Activated T-helper 1 cell treated with anti-CD3 and anti-CD28 coated beads, Interleukin-12 subunit alpha, Interleukin-12 subunit beta, Interleukin-2, Interleukin-4 antibody, amounts not matched to agents 30 ng/mL and 10 ng/mL and 1 ng/mL, durations not matched to agents 14 hours and 24 hours and 36 hours (primary cell): Measurements from ENCODE around the gene UCHL1. TPM values are rescaled to one million over a fixed set of nuclear protein-coding genes. Genes with fewer than 3 reads are reported as not detected.

Source experiments
- DNase-seq: peaks from one replicate; pipeline ENCODE4 v3.0.0; 2021; ENCODE audit warnings: low spot score
- H3K27ac Mint-ChIP-seq: one replicate; pipeline ENCODE4 v1.8.0; 2021; ENCODE audit warnings: mild to moderate bottlenecking, mixed read lengths
- H3K27me3 Mint-ChIP-seq: one replicate; pipeline ENCODE4 v1.8.0; 2022; ENCODE audit warnings: mild to moderate bottlenecking, moderate library complexity, mixed read lengths; ENCODE audit not compliant: insufficient read depth
- H3K36me3 Mint-ChIP-seq: one replicate; pipeline ENCODE4 v1.8.0; 2021; ENCODE audit warnings: low read depth, mixed read lengths
- H3K4me1 Mint-ChIP-seq: one replicate; pipeline ENCODE4 v1.8.0; 2021; ENCODE audit warnings: low read depth, mixed read lengths
- H3K4me3 Mint-ChIP-seq: one replicate; pipeline ENCODE4 v1.8.0; 2021; ENCODE audit warnings: mild to moderate bottlenecking, moderate library complexity, mixed read lengths
- H3K9me3 Mint-ChIP-seq: one replicate; pipeline ENCODE4 v1.8.0; 2021; ENCODE audit warnings: mixed read lengths
- intact Hi-C: fragments of 100-400 bp; cut with micrococcal nuclease; formaldehyde crosslinking; loops from one replicate; pipeline ENCODE4 v1.15.1; 2024
- total RNA-seq: library from RNA; stranded (reverse); gene quantifications from 2 replicates; pipeline ENCODE4 v1.2.3, GENCODE V29; 2022

UCHL1 gene
- total RNA-seq, 1 donor from 2014 or later, result 0.23 TPM

DNA sequence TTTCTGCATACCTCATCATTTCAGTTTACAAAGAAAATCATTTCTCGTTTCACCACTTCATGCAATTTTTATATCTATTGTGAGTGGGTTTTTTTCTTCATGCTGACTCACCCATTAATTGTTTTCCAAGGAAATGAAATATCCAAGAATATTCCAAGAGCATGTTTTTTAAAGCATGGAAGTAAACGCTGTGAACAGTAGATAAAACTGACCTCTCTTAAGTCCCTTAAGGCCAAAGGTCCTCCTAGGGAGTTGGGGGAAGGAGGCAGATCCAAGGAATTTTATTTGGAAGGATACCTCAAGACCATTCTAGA, 39.8 kb upstream of the UCHL1 start:
- Mint-ChIP-seq H3K36me3 (no peaks in the 10 kb centered on the region), H3K4me1 (peaks cover 27% of the 10 kb centered on the region), H3K9me3 (no peaks in the 10 kb centered on the region), H3K27ac (peak overlapping the region; percentile 56), H3K27me3 (peaks cover 38% of the 10 kb centered on the region), H3K4me3 (peak overlapping the region; percentile 74)
- intact Hi-C loops, result no loop called here
- no peak for DNase-seq

DNA sequence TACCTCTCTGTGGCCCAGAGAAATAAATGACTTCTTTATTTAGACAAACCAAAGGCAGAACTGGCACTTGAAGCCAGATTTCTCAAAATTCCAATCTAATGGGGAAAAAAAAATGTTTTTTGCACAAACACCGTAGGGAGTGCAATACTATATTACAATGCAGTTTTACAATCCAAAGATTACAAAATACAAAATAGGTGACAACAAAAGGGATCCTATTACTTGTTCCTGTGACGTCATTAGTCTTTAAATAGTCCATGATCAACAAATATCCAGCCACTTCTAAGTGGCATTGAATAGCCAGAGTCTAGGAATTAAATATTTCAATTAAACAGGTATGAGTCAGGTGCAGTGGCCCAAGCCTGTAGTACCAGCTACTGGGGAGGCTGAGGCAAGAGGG, 39.4 kb upstream of the UCHL1 start:
- DNase-seq, result no peak
- Mint-ChIP-seq H3K27me3 (peaks cover 34% of the 10 kb centered on the region), H3K4me1 (peaks cover 27% of the 10 kb centered on the region), H3K36me3 (no peaks in the 10 kb centered on the region), H3K4me3 (peak overlapping the region; percentile 74), H3K9me3 (no peaks in the 10 kb centered on the region), H3K27ac (no peak overlapping the region)
- intact Hi-C loops, result no loop called here

- Mint-ChIP-seq H3K36me3 (no peaks in the 10 kb centered on the region), H3K9me3 (no peaks in the 10 kb centered on the region), H3K27ac (no peak overlapping the region), H3K4me3 (no peak overlapping the region), H3K27me3 (peaks cover 31% of the 10 kb centered on the region), H3K4me1 (peaks cover 14% of the 10 kb centered on the region)
- intact Hi-C loops, result no loop called here
- DNase-seq, result no peak
Observed at GRCh38 chr4:41218703-41219102, 38.0 kb upstream of the UCHL1 start.

DNA sequence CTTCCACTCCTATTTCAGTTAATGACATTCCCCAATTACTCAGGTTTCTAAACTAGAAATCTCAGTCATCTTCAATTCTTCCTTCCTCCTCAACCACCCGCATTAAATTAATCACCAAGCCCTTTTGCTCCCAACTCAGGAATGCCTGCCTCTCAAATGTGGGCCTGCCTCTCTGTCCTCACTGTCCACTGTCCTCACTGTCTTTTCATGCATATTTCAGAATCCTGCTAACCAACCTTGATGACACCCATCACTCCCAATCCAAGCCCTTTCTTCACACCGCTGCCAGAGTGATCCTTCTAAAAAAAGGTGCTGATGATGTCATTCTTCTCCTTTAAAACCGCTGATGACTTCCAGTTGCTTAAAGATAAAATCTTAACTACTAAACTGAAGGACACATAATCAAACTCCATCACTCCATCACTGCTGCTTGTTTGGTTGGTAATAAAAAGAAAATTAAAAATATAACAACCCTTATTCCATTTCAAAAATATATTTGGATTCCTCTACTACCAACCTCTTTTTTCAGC, 37.2 kb upstream of the UCHL1 start:
- intact Hi-C loops, result no loop called here

DNA sequence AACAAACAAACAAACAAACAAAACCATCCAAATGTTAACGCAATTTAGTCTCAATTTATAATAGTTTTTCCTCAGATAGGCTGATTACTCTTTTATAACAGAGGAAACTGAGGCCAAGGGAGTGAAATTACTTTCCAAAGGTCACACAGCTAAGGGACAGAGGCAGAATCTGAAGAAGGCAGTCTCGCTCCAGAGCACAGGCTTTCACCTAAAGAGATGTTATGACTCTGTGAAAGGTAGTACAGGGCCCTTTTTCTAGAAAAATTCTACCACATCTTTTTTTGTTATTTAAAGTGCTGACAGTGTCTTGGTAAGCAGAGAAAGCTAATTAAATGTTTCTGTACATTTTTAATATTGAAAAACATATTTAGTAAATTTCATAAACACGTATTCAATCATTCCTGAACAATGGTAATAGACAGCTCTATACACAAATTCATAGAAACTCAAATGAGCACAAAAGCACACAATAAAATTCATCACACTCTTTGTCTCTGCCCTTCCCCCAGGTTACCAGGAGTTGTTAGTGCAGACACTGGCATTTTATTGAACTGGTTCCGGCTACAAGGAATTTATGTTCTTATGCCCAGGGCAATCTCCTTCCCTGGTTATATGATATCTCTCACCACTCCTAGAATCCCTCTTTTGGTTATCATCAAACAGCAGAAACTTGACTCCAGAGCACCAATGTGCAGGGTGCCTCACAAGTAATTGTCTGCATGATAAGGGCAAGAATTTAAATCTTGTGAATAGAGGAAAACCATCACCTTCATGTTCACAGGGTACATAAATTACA, 34.7 kb upstream of the UCHL1 start:
- no peak overlapping the region for H3K27ac Mint-ChIP-seq
- no peak overlapping the region for H3K4me3 Mint-ChIP-seq
- no peaks in the 10 kb centered on the region for H3K9me3 Mint-ChIP-seq
- DNase-seq, result no peak
- H3K4me1 Mint-ChIP-seq, result peaks cover under 1% of the 10 kb centered on the region
- peaks cover 18% of the 10 kb centered on the region for H3K27me3 Mint-ChIP-seq
- intact Hi-C loops, result no loop called here
- H3K36me3 Mint-ChIP-seq, result no peaks in the 10 kb centered on the region

More for the DNA sequence above, 37.2 kb upstream of the UCHL1 start:
- no peak for DNase-seq
- Mint-ChIP-seq H3K27ac (no peak overlapping the region), H3K4me1 (peaks cover 13% of the 10 kb centered on the region), H3K36me3 (no peaks in the 10 kb centered on the region), H3K27me3 (peaks cover 31% of the 10 kb centered on the region), H3K4me3 (no peak overlapping the region), H3K9me3 (no peaks in the 10 kb centered on the region)

GRCh38 chr4:41227902-41228301, 28.8 kb upstream of the UCHL1 start:
- intact Hi-C loops, result no loop called here

DNA sequence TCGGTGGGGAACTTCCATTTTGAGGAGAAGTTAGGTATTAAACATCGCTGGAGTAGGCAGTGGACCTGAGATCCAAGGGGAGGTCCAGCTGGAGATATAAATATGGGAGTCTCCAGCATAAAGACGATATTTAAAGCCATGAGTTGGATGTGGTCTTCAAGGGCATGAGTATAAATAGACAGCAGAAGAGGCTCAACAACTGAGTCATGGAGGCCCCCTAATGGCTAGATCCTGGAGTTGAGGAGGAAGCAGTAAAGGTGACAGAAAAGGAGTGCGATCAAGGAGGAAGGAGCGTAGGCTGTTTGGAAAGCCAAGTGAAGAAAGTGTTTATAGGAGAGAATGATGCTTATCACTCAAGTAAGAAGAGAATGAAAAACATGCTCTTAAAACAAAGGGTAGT, 24.3 kb upstream of the UCHL1 start:
- no peak for DNase-seq
- no peak overlapping the region for H3K4me3 Mint-ChIP-seq
- peaks cover 3% of the 10 kb centered on the region for H3K27me3 Mint-ChIP-seq
- no peaks in the 10 kb centered on the region for H3K36me3 Mint-ChIP-seq
- H3K27ac Mint-ChIP-seq, result no peak overlapping the region
- no peaks in the 10 kb centered on the region for H3K4me1 Mint-ChIP-seq
- no peaks in the 10 kb centered on the region for H3K9me3 Mint-ChIP-seq
- intact Hi-C loops, result no loop called here

More at GRCh38 chr4:41227902-41228301, 28.8 kb upstream of the UCHL1 start:
- H3K27me3 Mint-ChIP-seq, result peaks cover 10% of the 10 kb centered on the region
- H3K9me3 Mint-ChIP-seq, result no peaks in the 10 kb centered on the region
- no peaks in the 10 kb centered on the region for H3K36me3 Mint-ChIP-seq
- no peak overlapping the region for H3K27ac Mint-ChIP-seq
- no peak overlapping the region for H3K4me3 Mint-ChIP-seq
- no peak for DNase-seq
- H3K4me1 Mint-ChIP-seq, result no peaks in the 10 kb centered on the region

GRCh38 chr4:41232856-41233255, 23.9 kb upstream of the UCHL1 start:
- no peak for DNase-seq
- H3K9me3 Mint-ChIP-seq, result no peaks in the 10 kb centered on the region
- H3K36me3 Mint-ChIP-seq, result no peaks in the 10 kb centered on the region
- no peaks in the 10 kb centered on the region for H3K4me1 Mint-ChIP-seq
- H3K4me3 Mint-ChIP-seq, result no peak overlapping the region
- intact Hi-C loops, result no loop called here
- no peak overlapping the region for H3K27ac Mint-ChIP-seq
- no peaks in the 10 kb centered on the region for H3K27me3 Mint-ChIP-seq

DNA sequence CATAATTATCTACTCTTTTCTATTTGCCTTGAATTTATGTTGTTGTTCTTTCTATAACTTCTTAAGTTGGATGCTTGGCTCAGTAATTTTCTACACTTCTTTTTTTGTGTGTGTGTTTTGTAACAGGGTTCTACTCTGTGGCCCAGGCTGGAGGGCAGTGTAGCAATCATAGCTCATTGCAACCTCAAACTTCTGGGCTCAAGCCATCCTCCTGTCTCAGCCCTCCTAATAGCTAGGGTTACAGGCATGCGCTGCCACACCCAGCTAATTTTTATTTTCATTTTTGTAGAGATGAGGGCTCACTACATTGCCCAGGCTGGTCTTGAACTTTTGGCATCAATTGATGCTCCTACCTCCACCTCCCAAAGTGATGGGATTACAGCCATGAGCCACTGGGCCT, 20.7 kb upstream of the UCHL1 start:
- no peaks in the 10 kb centered on the region for H3K27me3 Mint-ChIP-seq
- H3K27ac Mint-ChIP-seq, result no peak overlapping the region
- DNase-seq, result no peak
- no peak overlapping the region for H3K4me3 Mint-ChIP-seq
- no peaks in the 10 kb centered on the region for H3K9me3 Mint-ChIP-seq
- intact Hi-C loops, result no loop called here
- H3K4me1 Mint-ChIP-seq, result no peaks in the 10 kb centered on the region
- H3K36me3 Mint-ChIP-seq, result no peaks in the 10 kb centered on the region

- intact Hi-C loops, result no loop called here
- H3K4me1 Mint-ChIP-seq, result no peaks in the 10 kb centered on the region
- H3K27ac Mint-ChIP-seq, result no peak overlapping the region
- H3K36me3 Mint-ChIP-seq, result no peaks in the 10 kb centered on the region
- no peak for DNase-seq
- H3K4me3 Mint-ChIP-seq, result no peak overlapping the region
- peaks cover 2% of the 10 kb centered on the region for H3K27me3 Mint-ChIP-seq
- H3K9me3 Mint-ChIP-seq, result no peaks in the 10 kb centered on the region
Observed at GRCh38 chr4:41236508-41236907, 20.2 kb upstream of the UCHL1 start.

DNA sequence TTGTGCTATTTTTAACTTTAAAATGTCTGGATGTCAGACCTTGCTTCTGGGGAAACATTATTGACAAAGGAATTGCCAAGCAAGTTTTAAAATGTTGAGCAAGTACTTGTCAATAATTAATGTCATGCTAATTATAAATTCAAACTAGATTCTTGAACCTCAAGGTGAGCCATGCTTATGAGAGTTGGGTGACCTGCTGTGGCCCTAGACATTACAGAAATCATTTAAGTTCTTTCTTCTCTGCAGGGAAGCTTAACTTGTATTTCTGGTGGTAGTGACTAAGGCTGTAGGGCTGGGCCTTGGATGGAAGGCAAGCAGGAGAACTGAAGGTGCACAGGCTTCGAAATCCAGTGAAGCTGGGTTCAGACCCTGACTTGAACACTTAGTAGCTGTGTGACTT, 14.8 kb upstream of the UCHL1 start:
- no peak overlapping the region for H3K27ac Mint-ChIP-seq
- no peaks in the 10 kb centered on the region for H3K9me3 Mint-ChIP-seq
- intact Hi-C loops, result no loop called here
- H3K27me3 Mint-ChIP-seq, result peaks cover 4% of the 10 kb centered on the region
- DNase-seq, result no peak
- no peaks in the 10 kb centered on the region for H3K4me1 Mint-ChIP-seq
- no peak overlapping the region for H3K4me3 Mint-ChIP-seq
- H3K36me3 Mint-ChIP-seq, result no peaks in the 10 kb centered on the region

- H3K4me1 Mint-ChIP-seq, result no peaks in the 10 kb centered on the region
- no peak overlapping the region for H3K27ac Mint-ChIP-seq
- no peaks in the 10 kb centered on the region for H3K9me3 Mint-ChIP-seq
- H3K4me3 Mint-ChIP-seq, result no peak overlapping the region
- no peak for DNase-seq
- intact Hi-C loops, result no loop called here
- peaks cover 6% of the 10 kb centered on the region for H3K27me3 Mint-ChIP-seq
- no peaks in the 10 kb centered on the region for H3K36me3 Mint-ChIP-seq
Observed at GRCh38 chr4:41245983-41246382, 10.7 kb upstream of the UCHL1 start.

DNA sequence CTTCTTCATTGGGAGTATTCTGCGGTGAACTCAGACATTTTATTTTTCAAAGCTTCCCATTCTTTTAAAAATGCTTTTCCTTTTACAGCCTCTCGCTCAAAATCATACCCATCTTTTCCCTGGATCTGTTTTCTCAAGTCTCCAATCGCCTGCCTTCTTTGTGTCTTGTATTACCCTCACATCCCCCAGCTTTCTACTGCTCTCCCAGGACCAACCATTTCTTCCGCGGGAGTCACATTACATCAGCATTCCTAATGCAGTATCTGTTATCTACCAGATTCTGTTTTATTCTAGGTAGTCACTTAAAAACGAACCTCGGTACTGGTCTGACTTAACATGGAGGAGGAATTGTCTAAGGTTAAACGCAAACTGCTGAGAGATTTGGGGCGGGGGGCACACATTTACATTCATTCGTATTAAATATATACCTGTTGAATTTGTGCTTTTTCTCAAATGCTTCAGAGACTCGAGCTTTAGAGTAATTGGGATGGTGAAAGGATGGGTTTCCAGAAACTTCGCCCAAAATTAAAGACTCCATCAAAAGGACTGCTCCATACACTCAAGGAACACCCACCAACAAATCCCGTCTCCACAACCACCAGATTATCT, 493 bp upstream of the UCHL1 start:
- Mint-ChIP-seq H3K9me3 (no peaks in the 10 kb centered on the region), H3K36me3 (no peaks in the 10 kb centered on the region), H3K27me3 (peaks cover 40% of the 10 kb centered on the region), H3K4me3 (peak overlapping the region; percentile 9), H3K27ac (no peak overlapping the region), H3K4me1 (peaks cover 5% of the 10 kb centered on the region)
- intact Hi-C loops, result loop anchor here (2.0 kb wide), 1 partner anchor 41 kb away; the partner anchor contains the start of gene APBB2
- no peak for DNase-seq
